Fibroblast of skin of right biceps (primary cell): Measurements from ENCODE around the gene HCAR3.
"Not testable (repeated sequence)": the region's sequence is repeated elsewhere in the genome, so short reads cannot be mapped to it uniquely, and the experiment has no call there.

Source experiments
- DNase-seq: peaks from one replicate; pipeline ENCODE4 v3.0.0-alpha.2; 2013

Gene HCAR3

DNA sequence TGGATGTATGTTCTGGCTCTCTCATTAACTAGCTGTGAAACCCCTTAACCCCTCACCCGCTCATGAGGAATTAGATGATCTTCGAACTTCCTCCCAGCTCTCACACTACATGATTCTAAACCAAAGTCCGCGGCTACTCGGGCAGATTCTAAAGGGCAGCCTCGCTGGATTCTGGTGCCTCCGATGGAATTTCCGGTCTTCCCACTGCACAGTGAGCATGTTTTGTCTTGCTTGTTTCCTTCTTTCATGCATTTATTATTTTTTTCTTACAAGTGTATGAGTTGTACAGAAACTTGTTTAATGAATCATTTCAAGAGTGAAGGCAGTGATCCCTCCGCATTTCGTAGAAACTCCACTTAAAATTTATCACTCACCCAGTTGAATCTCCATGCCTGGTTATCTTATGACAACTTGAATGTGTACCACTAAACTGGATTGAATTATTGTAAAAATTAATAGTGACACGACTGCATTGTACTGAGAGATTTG, 4.5 kb upstream of the HCAR3 start:
- peak; percentile 5 for DNase-seq

DNA sequence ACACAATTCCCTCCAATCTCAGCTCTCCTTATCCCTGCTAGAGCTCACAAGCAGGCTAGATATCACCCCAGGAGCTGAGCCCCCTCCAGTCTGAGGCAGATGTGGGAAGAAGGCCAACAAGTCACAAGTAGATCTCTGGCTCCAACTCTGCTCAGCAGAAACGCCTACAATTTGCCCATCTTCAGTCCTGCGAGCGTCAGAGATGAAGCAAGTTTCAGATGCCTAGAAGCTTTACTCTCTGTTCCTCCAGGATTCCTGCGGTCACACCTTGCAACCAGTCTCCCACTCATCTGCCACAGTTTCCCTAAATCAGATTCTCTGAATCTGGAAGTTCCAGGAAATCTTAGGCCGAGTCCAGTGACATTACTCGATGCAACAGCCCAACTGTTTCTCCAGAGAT, 1.4 kb downstream of the HCAR3 start:
- not testable (repeated sequence) for DNase-seq

DNA sequence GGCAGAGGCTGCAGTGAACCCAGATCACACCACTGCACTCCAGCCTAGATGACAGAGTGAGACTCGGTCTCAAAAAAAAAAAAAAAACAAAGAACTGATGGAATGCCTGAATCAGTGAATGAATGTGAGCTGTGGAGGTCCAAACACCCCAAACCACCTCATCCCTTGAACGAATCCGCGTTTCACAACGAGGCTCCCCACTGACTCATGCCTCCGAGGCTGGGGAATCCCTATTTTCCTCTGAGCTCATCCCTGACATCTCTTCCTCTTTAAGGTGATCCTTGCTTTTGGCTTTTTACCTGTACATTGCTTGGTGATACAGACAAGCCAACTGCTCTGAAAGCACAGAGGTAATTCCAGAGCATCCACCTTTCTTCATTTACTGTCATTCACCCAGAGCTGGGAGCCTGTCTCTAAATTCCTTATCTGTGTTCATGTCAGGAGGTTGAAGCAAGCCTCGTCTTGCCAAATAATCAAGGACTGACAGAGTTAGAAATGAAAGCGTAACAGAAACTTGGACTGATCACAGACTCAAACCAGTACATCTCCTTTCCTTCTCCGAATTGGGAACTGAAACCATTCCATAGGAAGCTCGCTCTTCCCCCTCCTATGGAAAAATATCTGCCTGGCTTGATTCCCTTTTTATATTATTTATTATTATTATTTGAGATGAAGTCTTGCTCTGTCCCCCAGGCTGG, 3.0 kb downstream of the HCAR3 start:
- not testable (repeated sequence) for DNase-seq

DNA sequence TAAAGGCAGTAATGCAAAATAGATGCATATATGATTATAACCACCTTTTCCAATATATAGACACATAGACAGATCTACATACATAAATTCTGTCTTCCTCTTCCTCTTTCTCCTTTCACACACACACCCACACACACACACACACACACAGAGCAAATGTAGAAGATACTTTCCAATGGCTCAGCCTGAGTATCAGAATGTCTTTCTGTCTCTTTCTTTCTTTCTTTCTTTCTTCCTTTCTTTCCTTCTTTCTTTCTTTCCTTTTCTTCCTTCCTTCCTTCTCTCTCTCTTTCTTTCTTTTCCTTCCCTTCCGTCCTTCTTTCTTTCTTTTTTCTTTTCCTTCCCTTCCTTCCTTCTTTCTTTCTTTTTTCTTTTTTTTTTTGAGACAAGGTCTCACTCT, 5.3 kb downstream of the HCAR3 start:
- not testable (repeated sequence) for DNase-seq

DNA sequence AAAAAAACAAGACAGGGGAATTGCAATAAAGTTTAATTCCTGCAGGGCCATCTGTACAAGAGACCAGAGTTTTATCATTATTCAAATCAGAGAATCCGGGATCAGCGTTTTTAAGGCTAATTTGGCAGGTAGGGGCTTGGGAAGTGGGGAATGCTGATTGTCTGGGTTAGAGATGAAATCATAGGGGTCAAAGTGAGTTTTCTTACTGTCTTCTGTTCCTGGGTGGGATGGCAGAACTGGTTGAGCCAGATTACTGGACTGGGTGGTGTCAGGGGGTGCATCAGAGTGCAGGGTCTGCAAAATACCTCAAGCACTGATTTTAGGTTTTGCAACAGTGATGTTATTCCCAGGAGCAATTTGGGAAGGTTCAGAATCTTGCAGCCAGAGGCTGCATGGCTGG, 6.3 kb downstream of the HCAR3 start:
- DNase-seq, result not testable (repeated sequence)

DNA sequence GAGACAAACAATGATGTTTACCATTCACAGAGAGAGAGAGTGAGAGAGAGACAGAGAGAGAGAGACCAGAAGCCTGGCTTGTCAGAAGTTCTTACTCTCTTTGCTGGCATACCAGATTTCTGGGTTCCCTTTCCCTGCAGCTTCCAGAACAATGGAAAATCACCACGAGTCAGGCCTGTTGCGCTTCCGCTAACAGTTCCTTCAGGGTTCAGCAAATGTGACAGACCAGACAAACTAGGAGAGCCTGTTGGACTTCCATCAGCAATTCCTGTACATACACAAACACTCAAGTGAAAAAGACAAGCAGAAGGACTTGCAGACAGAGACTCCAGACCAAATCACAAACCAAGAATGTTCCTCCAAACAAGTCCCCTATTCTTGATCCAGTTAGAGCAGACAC, 7.3 kb downstream of the HCAR3 start:
- DNase-seq, result not testable (repeated sequence)

DNA sequence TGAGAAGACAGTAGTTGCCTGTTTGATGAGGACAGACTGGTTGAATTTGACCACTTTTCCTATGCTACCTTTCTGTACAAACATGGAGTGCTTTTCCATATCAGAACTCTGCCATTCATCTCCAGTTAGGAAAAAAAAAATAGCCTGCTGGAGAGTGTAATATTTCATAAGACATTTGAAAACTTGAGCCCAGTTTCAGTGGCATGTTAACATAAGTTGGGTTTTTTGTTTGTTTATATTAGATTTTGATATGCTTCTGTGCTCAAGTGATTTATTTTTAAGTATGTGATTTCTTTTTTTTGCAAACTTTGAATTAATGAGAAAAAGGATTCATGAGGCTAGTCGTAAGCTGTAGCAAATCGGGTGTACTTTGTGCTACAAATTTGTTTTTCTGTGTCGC, 12.8 kb downstream of the HCAR3 start:
- DNase-seq, result not testable (repeated sequence)

DNA sequence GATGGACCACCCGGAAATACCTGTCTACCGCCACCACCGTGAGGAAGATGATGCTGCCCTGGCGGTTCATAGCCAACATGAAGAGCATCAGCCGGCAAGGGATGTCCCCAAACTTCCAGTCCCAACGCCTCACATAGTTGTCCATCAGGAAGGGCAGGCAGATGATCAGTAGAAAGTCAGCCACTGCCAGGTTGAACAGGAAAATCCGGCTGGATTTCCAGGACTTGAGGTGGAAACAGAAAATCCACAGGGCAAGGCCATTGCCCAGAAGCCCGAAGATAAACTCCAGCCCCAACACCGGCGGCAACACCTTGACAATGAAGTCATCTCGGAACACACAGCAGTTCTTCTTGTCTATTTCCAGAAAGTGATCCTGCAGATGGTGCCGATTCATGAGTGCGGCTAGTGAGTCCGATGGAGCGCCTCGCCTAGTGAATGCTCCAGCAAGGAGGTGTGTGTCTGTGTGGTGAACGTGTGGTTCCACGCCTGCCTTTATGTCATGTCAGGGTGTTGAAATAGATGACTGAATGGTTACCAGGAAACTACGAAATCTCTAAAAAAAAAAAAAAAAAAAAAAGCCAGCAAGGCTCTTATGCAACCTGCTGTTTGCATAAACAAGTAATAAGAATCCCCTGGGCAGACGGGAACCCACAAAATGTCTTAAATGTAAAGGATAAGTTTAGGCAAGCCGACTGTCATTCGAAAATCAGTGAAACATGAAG, 13.6 kb downstream of the HCAR3 start, which contains the start of gene HCAR2:
HCAR2 (minus strand) TSS at position 468 of the 722 bp plus-strand sequence; CDS start at position 394, 74 bp downstream.
- not testable (repeated sequence) for DNase-seq

DNA sequence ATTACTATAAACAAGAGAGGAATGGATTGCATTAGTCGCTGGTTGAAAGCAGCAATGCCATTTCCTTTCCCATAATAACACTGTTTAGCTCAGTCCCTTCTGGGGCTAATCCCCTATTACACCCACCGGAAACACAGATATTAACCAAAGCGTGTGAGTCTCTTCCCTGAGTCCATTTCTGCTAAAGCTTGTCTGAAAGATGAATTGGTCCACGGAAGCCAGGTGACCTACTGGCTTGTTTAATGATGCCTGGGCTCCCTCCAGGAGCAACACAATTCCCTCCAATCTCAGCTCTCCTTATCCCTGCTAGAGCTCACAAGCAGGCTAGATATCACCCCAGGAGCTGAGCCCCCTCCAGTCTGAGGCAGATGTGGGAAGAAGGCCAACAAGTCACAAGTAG, 15.1 kb downstream of the HCAR3 start:
- not testable (repeated sequence) for DNase-seq

DNA sequence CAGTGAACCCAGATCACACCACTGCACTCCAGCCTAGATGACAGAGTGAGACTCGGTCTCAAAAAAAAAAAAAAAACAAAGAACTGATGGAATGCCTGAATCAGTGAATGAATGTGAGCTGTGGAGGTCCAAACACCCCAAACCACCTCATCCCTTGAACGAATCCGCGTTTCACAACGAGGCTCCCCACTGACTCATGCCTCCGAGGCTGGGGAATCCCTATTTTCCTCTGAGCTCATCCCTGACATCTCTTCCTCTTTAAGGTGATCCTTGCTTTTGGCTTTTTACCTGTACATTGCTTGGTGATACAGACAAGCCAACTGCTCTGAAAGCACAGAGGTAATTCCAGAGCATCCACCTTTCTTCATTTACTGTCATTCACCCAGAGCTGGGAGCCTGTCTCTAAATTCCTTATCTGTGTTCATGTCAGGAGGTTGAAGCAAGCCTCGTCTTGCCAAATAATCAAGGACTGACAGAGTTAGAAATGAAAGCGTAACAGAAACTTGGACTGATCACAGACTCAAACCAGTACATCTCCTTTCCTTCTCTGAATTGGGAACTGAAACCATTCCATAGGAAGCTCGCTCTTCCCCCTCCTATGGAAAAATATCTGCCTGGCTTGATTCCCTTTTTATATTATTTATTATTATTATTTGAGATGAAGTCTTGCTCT, 16.4 kb downstream of the HCAR3 start:
- not testable (repeated sequence) for DNase-seq

DNA sequence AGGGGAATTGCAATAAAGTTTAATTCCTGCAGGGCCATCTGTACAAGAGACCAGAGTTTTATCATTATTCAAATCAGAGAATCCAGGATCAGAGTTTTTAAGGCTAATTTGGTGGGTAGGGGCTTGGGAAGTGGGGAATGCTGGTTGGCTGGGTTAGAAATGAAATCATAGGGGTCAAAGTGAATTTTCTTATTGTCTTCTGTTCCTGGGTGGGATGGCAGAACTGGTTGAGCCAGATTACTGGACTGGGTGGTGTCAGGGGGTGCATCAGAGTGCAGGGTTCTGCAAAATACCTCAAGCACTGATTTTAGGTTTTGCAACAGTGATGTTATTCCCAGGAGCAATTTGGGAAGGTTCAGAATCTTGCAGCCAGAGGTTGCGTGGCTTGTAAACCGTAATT, 19.7 kb downstream of the HCAR3 start:
- not testable (repeated sequence) for DNase-seq

DNA sequence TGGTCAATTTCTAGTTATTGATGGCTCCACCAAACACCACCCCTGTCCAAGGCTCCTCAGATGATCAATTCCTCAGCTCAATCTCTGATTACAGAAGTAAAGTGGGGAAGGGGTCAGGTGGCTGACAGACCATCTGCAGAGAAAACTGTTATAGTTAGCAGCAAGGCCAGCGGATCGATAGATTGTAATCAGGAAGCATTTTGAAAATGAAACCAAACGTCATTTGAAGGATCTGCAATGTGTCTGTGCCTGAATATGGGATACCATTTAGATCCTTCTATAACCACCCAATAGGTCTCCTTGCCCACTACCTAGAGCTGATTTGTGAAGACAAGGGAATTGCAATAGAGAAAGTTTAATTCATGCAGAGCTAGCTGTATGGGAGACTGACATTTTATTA, 25.0 kb downstream of the HCAR3 start:
- DNase-seq, result no peak

DNA sequence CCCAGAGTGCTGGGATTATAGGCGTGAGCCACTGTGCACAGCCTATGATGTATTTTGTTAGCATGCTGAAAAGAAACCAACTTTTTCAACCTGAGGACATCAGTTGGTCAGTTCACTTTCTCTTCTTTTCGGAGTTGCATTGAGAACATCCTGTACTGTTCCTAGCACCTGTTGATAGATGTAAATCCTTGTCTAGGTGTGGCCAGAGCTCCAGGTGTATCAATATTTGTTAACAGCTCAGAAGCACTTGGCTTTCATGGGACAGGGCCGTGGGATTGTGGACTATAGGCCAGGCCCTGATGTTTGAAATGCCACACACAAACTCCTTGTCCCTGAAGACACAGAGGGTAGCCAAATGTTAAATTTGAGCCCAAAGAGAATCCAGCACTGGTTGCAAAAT, 28.3 kb downstream of the HCAR3 start:
- DNase-seq, result no peak

DNA sequence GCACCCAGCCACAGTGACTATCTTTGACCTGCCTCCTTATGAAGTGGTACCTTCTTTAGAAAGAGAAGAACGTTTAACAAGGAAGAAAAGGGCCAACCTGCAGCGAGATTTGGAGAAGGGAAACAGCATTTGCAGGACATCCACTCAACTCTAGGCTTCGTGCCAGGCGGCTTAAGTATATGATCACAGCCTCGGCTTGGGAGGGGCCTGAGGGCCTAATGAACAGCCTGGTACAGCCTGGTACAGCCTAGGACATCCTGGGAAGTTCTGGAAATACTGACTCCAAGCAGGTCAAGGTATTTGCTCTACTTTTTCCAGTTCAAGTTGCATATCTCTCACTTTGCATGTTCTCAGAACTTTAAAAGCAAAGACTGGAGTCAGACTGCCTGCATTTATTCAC, 29.5 kb downstream of the HCAR3 start:
- peak; percentile 8 for DNase-seq

DNA sequence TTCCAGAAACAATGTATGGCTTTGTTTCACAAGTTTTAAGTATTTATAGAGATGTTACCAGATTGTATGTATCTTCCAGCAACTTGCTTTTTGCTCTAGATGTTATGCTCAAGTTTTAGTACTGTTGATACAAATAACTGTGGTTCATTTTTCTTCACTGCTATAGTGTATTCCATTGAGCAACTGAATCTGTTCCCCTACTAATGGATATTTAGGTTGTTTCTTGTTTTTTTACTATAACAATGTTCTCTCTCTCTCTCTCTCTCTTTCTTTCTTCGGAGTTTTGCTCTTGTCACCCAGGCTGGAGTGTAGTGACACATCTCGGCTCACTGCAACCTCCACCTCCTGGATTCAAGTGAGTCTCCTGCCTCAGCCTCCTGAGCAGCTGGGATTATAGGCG, 30.1 kb downstream of the HCAR3 start:
- DNase-seq, result no peak

DNA sequence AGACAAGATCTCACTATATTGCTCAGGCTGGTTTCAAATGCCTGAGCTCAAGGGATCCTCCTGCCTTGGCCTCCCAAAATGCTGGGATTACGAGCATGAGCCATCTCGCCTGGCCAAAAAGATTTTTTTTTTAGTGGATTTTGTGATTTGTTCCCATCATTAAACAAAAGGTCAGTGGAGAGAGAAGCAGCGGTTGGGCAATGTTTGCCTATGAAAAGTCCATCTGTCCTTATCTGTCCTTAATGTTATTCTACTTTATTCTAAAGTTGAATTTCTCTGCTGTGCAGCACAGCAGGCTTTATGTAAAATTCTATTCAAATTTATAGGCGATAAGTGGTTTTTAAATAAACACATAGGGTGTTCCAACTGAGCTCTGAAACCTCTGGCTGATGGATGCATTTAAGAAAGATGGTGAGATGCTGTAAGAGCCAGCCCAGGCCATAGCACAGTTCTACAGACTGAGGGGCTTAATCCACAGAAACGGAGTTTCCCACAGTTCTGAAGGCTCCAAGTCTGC, 32.3 kb downstream of the HCAR3 start:
- no peak for DNase-seq

DNA sequence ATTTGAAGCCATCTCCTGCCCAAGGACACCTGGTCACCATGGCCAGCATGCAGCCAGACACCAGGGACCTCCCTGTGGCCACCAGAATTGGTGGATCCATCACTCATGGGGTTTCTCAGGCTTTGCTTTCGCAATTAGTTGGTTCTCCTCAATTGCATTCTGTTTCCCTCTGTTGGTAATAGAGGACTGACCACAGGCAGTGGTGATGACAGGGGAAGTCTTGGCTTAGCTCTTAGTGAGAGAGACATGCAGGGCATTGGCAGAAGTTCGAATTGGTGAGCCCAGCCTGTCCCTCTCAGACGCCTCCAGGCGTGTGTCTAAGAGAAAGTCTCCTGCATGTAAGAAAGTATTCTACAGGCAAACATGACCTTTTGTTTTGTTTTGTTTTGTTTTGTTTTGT, 34.8 kb downstream of the HCAR3 start:
- peak; percentile 43 for DNase-seq

DNA sequence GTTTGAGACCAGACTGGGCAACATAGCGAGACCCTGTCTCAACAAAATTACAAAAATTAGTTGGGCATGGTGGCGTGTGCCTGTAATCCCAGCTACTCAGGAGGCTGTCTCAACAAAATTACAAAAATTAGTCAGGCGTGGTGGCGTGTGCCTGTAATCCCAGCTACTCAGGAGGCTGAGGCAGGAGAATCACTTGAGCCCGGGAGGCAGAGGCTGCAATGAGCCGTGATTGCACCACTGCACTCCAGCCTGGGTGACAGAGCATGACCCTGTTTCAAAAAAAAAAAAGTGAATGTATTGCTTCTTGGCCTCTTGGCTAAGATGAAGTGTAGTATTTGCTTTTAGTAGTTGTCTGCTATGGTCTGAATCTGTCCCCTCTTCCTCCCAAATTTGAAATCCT, 35.6 kb downstream of the HCAR3 start:
- not testable (repeated sequence) for DNase-seq

DNA sequence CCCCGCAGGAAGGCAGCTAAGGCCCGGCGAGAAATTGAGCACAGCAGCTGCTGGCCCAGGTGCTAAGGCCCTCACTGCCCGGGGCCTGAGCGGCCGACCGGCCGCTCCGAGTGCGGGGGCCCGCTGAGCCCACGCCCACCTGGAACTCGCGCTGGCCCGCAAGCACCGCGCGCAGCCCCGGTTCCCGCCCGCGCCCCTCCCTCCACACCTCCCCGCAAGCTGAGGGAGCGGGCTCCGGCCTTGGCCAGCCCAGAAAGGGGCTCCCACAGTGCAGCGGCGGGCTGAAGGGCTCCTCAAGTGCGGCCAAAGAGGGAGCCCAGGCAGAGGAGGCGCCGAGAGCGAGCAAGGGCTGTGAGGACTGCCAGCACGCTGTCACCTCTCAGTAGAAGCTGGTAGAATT, 39.8 kb downstream of the HCAR3 start:
- not testable (repeated sequence) for DNase-seq

DNA sequence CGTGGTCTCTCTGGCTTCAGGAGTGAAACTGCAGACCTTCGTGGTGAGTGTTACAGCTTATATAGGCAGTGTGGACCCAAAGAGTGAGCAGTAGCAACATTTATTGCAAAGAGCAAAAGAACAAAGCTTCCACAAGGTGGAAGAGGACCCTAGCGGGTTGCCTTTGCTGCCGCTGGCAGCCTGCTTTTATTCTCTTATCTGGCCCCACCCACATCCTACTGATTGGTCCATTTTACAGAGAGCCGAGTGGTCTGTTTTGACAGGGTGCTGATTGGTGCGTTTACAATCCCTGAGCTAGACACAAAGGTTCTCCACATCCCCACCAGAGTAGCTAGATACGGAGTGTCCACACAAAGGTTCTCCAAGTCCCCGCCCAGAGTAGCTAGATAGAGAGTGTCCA, 40.6 kb downstream of the HCAR3 start:
- not testable (repeated sequence) for DNase-seq

DNA sequence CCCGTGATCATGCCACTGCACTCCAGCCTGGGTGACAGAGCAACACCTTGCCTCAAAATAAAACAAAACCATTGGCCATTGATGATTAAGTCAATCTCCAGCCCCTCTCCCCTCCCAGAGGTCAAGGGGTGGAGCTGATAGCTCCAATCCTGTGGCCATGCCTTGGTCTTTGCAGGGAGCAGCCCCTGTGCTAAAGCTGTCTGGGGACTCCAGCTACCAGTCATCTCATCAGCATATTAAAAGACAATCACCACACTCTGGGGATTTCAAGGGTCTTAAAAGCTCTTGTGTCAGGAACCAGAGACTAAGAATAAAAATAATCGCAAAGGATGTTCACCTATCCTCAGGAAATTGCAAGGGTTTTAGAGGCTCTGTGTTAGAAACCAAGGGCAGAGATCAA, 44.1 kb downstream of the HCAR3 start:
- no peak for DNase-seq

DNA sequence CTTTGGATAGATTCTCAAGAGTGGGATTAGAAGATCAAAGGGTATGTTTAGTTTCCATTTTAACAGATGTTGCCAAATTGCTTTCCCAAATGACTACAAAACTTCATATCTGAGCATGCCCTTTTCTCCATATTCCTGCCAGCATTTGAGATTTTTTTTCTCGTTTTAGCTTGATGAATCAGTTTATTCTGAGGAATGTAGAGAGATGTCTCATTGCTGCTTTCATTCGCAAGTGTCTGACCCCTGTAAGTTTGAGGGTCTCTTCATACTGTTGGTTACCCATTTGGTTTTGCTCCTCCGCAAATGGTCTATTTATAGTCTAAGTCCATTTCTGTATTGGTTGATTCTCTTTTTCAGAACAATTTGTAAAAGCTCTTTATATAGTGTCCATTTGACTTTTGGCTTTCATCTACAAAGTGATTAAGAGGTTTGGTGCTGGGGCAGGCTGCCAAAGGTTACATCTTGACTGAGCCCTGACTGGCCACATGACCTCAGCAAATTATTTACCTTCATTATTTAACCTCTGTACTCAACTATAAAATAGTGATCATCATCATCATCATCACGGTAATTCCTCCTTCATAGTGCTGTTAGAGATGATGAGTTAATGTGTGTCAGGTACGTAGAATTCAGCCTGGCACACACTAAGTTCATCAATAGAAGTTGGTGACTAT, 47.1 kb downstream of the HCAR3 start:
- DNase-seq, result peak; percentile 42

DNA sequence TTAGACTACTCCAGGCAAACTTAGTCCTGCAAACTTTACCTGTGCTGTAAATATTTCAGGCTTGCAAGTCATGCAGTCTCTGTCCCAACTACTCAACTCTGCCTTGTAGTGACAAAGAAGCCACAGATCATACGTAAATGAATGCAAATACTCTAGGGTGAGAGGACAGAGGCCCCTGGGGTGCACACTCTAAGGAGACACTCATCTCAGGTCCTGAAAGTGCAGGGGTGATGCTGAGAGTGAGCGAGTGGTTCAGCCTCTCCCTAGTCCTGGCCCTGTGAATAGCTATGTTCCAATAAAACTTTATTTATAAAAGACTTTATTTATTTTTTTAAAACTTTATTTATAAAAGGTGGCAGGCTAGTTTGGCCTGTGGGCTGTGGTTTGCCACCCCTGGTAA, 48.3 kb downstream of the HCAR3 start:
- no peak for DNase-seq
